Karpas-422 (cell line): Measurements from ENCODE around the gene DIDO1. TPM values are rescaled to one million over a fixed set of nuclear protein-coding genes. Genes with fewer than 3 reads are reported as not detected.

Experiments used
- DNase-seq: peaks from one replicate; pipeline ENCODE4 v3.0.0-alpha.2; 2015
- H2AFZ ChIP-seq: fragments of 200-600 bp; sonication (generic); 2 replicates; pipeline ENCODE4 v1.6.1; 2014; ENCODE audit warnings: antibody characterized with exemption, low read length, mixed read lengths
- H3K27ac ChIP-seq: fragments of 200-600 bp; sonication (generic); 2 replicates; pipeline ENCODE4 v1.5.1; 2014; ENCODE audit warnings: mild to moderate bottlenecking, low read length, moderate library complexity
- H3K27me3 ChIP-seq: fragments of 200-600 bp; sonication (generic); 2 replicates; pipeline ENCODE4 v1.6.1; 2014; ENCODE audit warnings: low read length, mixed read lengths
- H3K36me3 ChIP-seq: fragments of 200-600 bp; sonication (generic); 2 replicates; pipeline ENCODE4 v1.6.1; 2014; ENCODE audit warnings: low read length, mixed read lengths; ENCODE audit not compliant: insufficient read depth
- H3K4me1 ChIP-seq: fragments of 200-600 bp; sonication (generic); 2 replicates; pipeline ENCODE4 v1.6.1; 2014; ENCODE audit warnings: mild to moderate bottlenecking, low read length, mixed read lengths
- H3K4me2 ChIP-seq: fragments of 200-600 bp; sonication (generic); 2 replicates; pipeline ENCODE4 v1.6.1; 2014; ENCODE audit warnings: low read length, low read depth, mild to moderate bottlenecking; ENCODE audit not compliant: poor library complexity, severe bottlenecking
- H3K4me3 ChIP-seq: fragments of 200-600 bp; sonication (generic); 2 replicates; pipeline ENCODE4 v1.5.1; 2014; ENCODE audit warnings: mild to moderate bottlenecking, antibody characterized with exemption, low read length, mixed read lengths
- H3K79me2 ChIP-seq: fragments of 200-600 bp; sonication (generic); 2 replicates; pipeline ENCODE4 v1.6.1; 2014; ENCODE audit warnings: mild to moderate bottlenecking, low read length, mixed read lengths
- H3K9ac ChIP-seq: fragments of 200-600 bp; sonication (generic); 2 replicates; pipeline ENCODE4 v1.6.0; 2014; ENCODE audit warnings: low read length
- H3K9me2 ChIP-seq: fragments of 200-600 bp; sonication (generic), shearing (Covaris generic); replicated peaks from 2 replicates; pipeline ENCODE4 v1.6.0; 2014; ENCODE audit warnings: mild to moderate bottlenecking, low read length, moderate library complexity; ENCODE audit not compliant: insufficient read depth
- H3K9me3 ChIP-seq: fragments of 300-700, 200-600 bp; sonication (generic); 2 replicates; pipeline ENCODE4 v1.6.1; 2014; ENCODE audit warnings: low read length, mixed read lengths
- H4K20me1 ChIP-seq: fragments of 200-600 bp; sonication (generic); 2 replicates; pipeline ENCODE4 v1.6.1; 2014; ENCODE audit warnings: mild to moderate bottlenecking, antibody characterized with exemption, low read length, low read depth; ENCODE audit not compliant: insufficient read depth
- total RNA-seq: library from RNA; depleted of rRNA; stranded (reverse); fragments of >200 nt; shearing (Covaris generic); gene quantifications from 2 replicates; pipeline ENCODE4 v1.2.3, GENCODE V29; 2014; ENCODE audit warnings: low replicate concordance

DIDO1 gene
- total RNA-seq, 1 experiment from 2014 or later: 35.4 TPM

DNA sequence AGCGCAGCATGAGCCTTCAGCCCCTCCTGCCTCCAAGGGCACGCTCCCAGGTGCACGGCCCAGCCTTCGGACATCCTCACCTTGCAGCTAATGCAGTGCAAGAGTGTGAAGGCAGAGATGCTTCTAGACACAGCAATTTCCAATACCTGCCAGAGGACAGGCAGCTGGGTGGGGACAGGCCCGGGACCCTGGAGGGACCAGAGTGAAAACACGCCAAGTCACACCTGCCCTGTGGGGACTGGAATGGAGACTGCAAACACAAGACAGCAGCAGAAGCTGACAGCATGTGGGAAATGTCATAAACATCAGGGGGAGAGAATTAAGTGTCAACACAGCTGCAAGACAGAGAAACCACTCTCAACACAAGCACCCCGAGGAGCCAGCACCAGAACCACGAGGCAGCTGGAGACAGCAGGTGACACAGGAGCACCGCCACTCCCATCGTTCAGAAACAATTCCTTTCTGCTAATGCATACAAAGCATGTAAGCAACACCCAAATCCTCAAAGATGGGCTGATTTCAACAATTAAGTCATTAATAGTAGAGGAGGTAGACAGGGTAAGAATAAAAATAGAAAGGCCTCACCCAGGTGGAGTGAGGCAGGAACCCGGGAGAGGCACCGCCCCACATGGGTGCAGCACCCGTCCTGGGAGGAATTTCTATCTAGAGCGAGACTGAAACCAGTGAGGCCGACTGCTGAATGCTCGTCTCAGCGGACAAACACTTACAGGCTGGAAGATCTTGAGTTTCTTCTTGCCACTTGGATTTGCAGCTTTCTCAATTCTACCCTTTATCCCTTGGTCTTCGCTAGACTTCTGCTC, 17.1 kb downstream of the DIDO1 start:
- DNase-seq: no peak
- Histone ChIP-seq H3K27me3 (no peaks in the 10 kb centered on the region), H3K4me3 (no peak overlapping the region), H2AFZ (no peak overlapping the region), H3K27ac (no peak overlapping the region), H3K9ac (no peak overlapping the region), H4K20me1 (peaks cover 56% of the 10 kb centered on the region), H3K4me2 (no peak overlapping the region), H3K9me2 (no peaks in the 10 kb centered on the region), H3K79me2 (peaks cover 64% of the 10 kb centered on the region), H3K4me1 (peaks cover 2% of the 10 kb centered on the region; the same call in 1 of the 2 replicates), H3K9me3 (no peaks in the 10 kb centered on the region), H3K36me3 (peaks cover 51% of the 10 kb centered on the region)

DNA sequence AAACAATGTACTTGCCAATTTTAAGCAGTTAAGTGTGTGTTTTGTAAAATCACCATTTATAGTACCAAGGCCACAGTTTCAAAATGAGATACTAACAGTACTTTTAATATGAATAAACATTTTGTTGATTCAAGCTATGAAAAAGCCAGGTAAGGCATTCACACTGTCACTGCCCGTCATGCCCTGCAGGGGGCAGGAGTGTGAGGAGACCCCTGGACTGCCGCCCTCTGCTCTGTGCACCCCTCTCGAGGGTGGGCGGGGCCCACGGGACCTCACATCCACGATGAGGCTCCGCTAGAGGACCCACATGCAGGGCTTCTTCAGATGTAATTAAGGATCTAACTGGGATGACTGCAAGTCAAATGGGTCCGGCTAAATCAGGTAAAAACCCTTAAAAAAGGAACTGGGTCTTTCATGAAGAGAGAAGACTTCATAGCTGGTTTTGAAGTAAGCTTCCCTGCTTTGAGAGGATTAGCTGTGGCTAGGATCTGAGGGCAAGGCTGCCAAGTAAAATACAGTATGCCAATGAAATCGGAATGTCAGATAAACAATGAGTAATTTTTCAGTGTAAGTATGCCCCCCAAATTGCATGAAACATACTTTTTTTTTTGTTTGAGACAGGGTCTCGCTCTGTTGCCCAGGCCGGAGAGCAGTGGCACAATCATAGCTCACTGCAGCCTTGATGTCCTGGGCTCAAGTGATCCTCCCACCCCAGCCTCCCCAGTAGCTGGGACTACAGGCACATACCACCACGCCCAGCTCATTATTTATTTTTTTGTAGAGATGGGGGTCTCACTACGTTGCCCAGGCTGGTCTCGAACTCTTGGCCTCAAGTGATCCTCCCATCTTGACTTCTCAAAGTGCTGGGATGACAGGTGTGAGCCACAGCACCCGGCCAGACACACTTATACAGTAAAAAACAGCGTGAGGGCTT, 18.7 kb downstream of the DIDO1 start:
- peaks cover 58% of the 10 kb centered on the region for H3K36me3 ChIP-seq
- no peak overlapping the region for H2AFZ ChIP-seq
- H3K27me3 ChIP-seq: no peaks in the 10 kb centered on the region
- peaks cover 44% of the 10 kb centered on the region for H4K20me1 ChIP-seq
- no peaks in the 10 kb centered on the region for H3K4me1 ChIP-seq
- H3K9me2 ChIP-seq: no peaks in the 10 kb centered on the region
- no peaks in the 10 kb centered on the region for H3K9me3 ChIP-seq
- H3K9ac ChIP-seq: no peak overlapping the region
- no peak overlapping the region for H3K27ac ChIP-seq
- H3K4me2 ChIP-seq: no peak overlapping the region
- peaks cover 49% of the 10 kb centered on the region for H3K79me2 ChIP-seq
- DNase-seq: peak; percentile 65
- H3K4me3 ChIP-seq: no peak overlapping the region

DNA sequence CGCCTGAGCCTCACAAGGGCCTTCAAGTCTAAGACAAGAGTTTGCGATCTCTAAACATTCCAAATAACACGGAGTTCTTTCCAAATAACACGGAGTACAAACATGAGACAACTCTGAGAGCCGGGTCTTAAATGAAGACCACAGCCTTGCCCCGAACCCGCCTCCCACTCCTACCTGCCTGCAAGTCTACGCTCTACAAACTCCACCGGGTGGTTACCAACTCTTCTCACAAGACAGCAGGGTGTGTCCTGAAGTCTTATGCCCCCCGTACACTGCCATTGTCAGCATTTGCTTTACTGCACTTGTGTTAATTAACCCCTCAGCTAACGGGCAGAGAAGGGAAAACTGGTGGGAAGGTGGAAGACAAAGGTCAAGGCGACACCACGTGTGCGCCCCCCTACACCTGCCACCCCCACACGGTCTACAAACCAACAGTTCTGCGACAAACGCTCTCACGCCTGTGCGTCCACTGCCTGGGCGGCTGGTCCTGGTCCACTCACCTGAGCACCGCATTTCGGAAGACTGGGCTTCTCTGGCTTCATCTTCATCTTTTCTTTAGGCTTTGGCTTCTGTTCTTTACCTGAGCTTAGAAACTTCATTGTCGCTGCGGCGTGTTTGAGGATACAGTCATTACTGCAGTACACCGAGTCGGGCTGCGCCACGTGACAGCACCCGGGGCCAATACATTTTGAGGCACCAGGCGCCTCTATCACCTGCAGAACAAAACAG, 19.5 kb downstream of the DIDO1 start:
- H3K79me2 ChIP-seq: peaks cover 41% of the 10 kb centered on the region
- no peaks in the 10 kb centered on the region for H3K27me3 ChIP-seq
- H3K4me3 ChIP-seq: no peak overlapping the region
- peaks cover 61% of the 10 kb centered on the region for H3K36me3 ChIP-seq
- H3K4me2 ChIP-seq: no peak overlapping the region
- H2AFZ ChIP-seq: no peak overlapping the region
- peaks cover 2% of the 10 kb centered on the region; the same call in 1 of the 2 replicates for H3K4me1 ChIP-seq
- no peak overlapping the region for H3K27ac ChIP-seq
- peaks cover 41% of the 10 kb centered on the region for H4K20me1 ChIP-seq
- H3K9me2 ChIP-seq: no peaks in the 10 kb centered on the region
- no peak for DNase-seq
- H3K9me3 ChIP-seq: no peaks in the 10 kb centered on the region
- H3K9ac ChIP-seq: no peak overlapping the region

DNA sequence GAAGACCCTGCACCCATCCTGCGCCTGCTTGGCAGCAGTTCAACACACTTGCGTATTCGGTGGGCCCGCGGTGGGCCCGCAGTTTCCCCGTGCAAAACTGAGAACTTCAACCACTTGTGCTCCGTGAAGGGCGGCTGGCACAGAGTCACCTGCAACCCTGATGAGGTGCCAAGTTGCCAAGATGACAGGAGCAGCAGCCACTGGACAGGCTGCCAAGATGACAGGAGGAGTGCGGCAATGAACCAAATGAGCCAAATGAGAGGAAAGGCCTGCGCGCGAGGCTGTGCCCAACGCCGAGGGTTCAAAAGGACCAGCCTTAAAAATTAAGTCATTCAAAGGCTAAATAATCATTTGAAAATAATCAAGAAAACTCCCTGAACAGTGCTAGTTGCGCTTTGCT, 20.1 kb downstream of the DIDO1 start:
- H2AFZ ChIP-seq: no peak overlapping the region
- no peak overlapping the region for H3K9ac ChIP-seq
- no peak overlapping the region for H3K4me2 ChIP-seq
- H3K4me1 ChIP-seq: peaks cover 8% of the 10 kb centered on the region
- H3K9me2 ChIP-seq: no peaks in the 10 kb centered on the region
- no peak overlapping the region for H3K27ac ChIP-seq
- H3K27me3 ChIP-seq: no peaks in the 10 kb centered on the region
- H3K9me3 ChIP-seq: no peaks in the 10 kb centered on the region
- H4K20me1 ChIP-seq: peaks cover 35% of the 10 kb centered on the region
- peaks cover 34% of the 10 kb centered on the region for H3K79me2 ChIP-seq
- H3K4me3 ChIP-seq: no peak overlapping the region
- no peak for DNase-seq
- H3K36me3 ChIP-seq: peaks cover 59% of the 10 kb centered on the region

DNA sequence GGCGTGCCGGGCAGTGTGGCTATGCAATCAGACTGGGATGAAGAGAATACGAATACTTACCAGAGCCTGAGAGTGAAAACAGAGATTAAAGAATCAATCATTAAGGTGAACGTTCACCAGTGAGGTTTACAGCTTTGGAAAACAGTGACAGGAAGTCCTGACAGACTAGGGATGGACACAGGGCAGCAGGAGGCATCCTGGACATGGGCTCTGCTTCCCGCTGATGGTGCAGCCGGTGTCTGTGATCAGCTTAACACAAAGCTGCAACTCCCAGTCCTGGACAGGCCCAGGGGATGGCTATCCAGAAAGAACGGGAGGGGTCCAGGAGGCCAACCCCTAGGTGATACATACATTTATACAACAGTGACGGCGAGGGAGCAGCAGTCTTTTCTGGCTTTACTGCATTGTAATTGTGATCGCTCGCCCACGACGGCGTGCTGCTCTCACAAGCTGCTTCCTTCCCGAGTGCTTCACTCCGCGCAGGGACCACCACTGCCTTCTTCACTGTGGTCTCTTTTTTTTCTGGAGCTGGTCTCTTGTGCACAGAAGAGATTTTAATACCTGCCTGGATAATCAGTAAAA, 20.7 kb downstream of the DIDO1 start:
- Histone ChIP-seq H3K36me3 (peaks cover 54% of the 10 kb centered on the region), H3K9me3 (no peaks in the 10 kb centered on the region), H3K9me2 (no peaks in the 10 kb centered on the region), H3K9ac (no peak overlapping the region), H3K4me2 (no peak overlapping the region), H3K79me2 (peaks cover 29% of the 10 kb centered on the region), H3K4me1 (peaks cover 14% of the 10 kb centered on the region), H3K4me3 (no peak overlapping the region), H2AFZ (no peak overlapping the region), H4K20me1 (peaks cover 31% of the 10 kb centered on the region), H3K27me3 (no peaks in the 10 kb centered on the region), H3K27ac (no peak overlapping the region)
- no peak for DNase-seq

DNA sequence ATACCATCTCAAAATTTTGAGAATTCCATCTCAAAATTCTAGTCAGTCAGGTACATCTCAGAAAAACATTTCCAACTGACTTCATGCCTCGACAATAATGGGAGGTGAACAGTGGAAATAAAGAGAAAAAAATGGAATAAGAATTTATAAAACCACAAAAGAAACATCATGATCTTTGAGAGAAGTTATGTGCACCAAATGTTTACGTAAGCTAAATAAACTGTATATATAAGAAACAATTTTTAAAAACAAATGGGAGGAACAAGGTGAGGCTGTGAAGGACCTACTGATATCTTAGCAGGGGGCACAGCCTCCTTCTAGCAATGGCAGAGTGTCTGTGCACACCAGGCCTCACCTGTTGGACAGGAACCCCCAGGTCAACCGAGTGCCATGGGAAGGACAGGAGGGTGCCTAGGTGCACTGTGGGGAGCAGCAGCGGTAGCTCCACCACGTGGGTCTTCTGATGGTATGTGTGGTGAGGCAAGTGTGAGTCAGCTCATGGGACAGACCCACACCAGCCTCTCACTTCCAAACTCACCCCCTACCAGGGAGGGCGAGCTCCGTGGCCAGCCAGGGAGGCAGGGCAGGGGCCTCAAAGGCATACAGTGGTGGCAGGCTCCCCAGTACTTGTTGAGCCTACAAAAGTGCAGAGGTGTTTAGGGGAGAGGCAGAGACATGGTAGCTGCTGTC, 23.2 kb downstream of the DIDO1 start:
- no peak for DNase-seq
- Histone ChIP-seq H3K36me3 (peaks cover 64% of the 10 kb centered on the region), H3K4me3 (no peak overlapping the region), H3K4me2 (no peak overlapping the region), H2AFZ (no peak overlapping the region), H3K79me2 (peaks cover 17% of the 10 kb centered on the region), H3K9ac (no peak overlapping the region), H3K9me2 (no peaks in the 10 kb centered on the region), H3K9me3 (no peaks in the 10 kb centered on the region), H3K4me1 (peaks cover 24% of the 10 kb centered on the region), H4K20me1 (peaks cover 9% of the 10 kb centered on the region), H3K27ac (no peak overlapping the region), H3K27me3 (no peaks in the 10 kb centered on the region)

DNA sequence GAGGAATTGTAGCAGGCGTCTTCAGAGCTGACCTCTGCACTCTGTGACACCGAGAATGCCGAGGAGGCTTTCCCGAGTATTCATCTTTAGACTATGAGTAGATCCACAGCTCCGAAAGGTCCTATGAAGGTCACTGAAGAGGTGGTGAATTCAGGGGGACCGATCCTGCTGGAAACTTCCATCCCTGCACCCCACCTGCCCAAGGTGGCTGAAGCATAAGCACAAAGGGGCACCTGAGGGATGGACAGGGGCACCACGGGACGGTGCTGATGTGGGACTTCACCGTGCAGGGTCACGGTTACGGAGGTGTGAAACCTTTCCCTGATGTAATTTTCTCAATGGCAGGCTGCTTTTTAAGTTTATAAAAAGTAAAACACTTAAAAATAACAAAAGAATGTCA, 24.4 kb downstream of the DIDO1 start:
- peaks cover 24% of the 10 kb centered on the region for H3K4me1 ChIP-seq
- peaks cover 3% of the 10 kb centered on the region; the same call in 1 of the 2 replicates for H4K20me1 ChIP-seq
- H3K27me3 ChIP-seq: no peaks in the 10 kb centered on the region
- H3K9me2 ChIP-seq: no peaks in the 10 kb centered on the region
- no peaks in the 10 kb centered on the region for H3K9me3 ChIP-seq
- H2AFZ ChIP-seq: no peak overlapping the region
- DNase-seq: no peak
- no peak overlapping the region for H3K4me3 ChIP-seq
- peaks cover 67% of the 10 kb centered on the region for H3K36me3 ChIP-seq
- H3K79me2 ChIP-seq: peaks cover 12% of the 10 kb centered on the region
- H3K9ac ChIP-seq: no peak overlapping the region
- no peak overlapping the region for H3K27ac ChIP-seq
- no peak overlapping the region for H3K4me2 ChIP-seq
